ENCODE data around the gene RAD9B. TPM values are rescaled to one million over a fixed set of nuclear protein-coding genes. Genes with fewer than 3 reads are reported as not detected.
"Not testable (repeated sequence)": the region's sequence is repeated elsewhere in the genome, so short reads cannot be mapped to it uniquely, and the experiment has no call there.

Gene RAD9B
- polyA plus RNA-seq, 1 experiment, result 0.26 TPM

DNA sequence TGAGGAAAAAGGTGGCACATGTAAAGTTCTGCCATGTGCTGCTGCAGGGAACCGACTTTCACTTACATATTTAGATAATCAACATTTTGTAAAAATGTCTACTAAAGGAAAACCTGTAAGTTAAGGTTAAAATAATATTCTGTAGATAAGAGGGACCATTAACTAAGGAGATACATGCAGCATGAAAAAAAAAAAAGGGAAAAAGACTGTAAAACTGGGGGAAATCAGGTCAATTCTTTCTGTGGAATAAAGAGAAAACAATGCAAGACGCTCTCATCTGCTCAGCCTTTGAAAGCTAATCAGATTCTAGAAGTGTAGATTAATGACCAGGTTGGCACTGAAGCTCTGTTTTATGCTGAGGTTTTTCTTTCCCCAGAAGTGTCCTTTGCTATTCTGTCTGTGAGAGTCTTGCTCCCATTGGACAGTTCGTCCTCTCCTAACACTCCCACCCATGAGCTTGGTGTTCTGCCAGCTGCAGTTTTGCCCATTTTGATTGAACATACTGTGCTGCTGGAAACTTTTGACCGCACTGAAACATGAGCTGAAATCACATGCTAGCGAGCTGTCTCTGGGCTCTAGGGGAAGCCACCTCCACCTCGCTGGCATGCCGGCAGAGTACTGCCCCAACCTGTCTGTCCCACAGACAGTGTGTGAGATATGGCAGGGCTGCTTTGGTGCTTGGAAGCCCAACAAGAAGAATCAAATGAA is 41.3 kb downstream of the RAD9B start:
- Histone ChIP-seq H3K9me3 (ENCODE audit: control insufficient read depth, insufficient read depth, low read length) (no peaks in the 10 kb centered on the region), H3K4me3 (ENCODE audit: low read depth, low read length) (no peak overlapping the region), H3K27me3 (ENCODE audit: control insufficient read depth, insufficient read depth, low read length) (no peaks in the 10 kb centered on the region), H3K27ac (ENCODE audit: low read depth, low read length) (peak overlapping the region; percentile 31)
- TF ChIP-seq, protein P1, sequence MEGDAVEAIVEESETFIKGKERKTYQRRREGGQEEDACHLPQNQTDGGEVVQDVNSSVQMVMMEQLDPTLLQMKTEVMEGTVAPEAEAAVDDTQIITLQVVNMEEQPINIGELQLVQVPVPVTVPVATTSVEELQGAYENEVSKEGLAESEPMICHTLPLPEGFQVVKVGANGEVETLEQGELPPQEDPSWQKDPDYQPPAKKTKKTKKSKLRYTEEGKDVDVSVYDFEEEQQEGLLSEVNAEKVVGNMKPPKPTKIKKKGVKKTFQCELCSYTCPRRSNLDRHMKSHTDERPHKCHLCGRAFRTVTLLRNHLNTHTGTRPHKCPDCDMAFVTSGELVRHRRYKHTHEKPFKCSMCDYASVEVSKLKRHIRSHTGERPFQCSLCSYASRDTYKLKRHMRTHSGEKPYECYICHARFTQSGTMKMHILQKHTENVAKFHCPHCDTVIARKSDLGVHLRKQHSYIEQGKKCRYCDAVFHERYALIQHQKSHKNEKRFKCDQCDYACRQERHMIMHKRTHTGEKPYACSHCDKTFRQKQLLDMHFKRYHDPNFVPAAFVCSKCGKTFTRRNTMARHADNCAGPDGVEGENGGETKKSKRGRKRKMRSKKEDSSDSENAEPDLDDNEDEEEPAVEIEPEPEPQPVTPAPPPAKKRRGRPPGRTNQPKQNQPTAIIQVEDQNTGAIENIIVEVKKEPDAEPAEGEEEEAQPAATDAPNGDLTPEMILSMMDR (IDR thresholded peaks at IDR 0.05; ENCODE audit: low read depth, low read length), result no peak
- CTCF ChIA-PET, result interaction anchor here (0.6 to 1.4 kb wide), 5 partner anchors 9 to 94 kb away, joined by 3 to 5 read pairs (median 4); partner anchors contain the start of gene ARPC3
- POLR2A ChIA-PET, result interaction anchor here (0.6 to 0.9 kb wide), 2 partner anchors 9 to 789 kb away, joined by 3 to 9 read pairs; no protein-coding TSS in a partner anchor
- no peak for DNase-seq (ENCODE audit: low read depth, low spot score)

DNA sequence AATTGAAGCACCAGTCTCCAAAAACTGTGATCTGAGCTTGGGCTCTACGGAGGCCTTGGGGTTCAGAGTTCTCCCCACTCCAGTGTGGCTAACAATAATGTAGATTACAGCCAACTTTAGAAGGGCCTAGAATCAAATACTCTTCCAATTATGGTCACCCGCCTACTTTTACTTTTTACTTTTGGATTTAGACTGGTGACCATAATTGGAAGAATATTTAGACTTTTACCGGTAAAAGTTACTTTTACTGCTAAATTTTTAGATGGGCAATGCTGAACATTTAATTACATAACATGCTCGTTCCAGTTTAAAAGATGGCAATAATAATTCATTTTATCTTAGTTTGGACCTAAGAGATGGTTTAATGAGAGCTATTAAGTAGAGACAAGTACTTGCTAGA is 41.8 kb downstream of the RAD9B start:
- CTCF ChIA-PET, result interaction anchor here (0.6 to 1.4 kb wide), 5 partner anchors 8 to 94 kb away, joined by 3 to 5 read pairs (median 4); partner anchors contain the start of gene ARPC3
- Histone ChIP-seq H3K27ac (ENCODE audit: low read depth, low read length) (peak overlapping the region; percentile 31), H3K9me3 (ENCODE audit: control insufficient read depth, insufficient read depth, low read length) (no peaks in the 10 kb centered on the region), H3K27me3 (ENCODE audit: control insufficient read depth, insufficient read depth, low read length) (no peaks in the 10 kb centered on the region), H3K4me3 (ENCODE audit: low read depth, low read length) (no peak overlapping the region)
- POLR2A ChIA-PET, result interaction anchor here (0.9 kb wide), 1 partner anchor 10 kb away, joined by 3 read pairs; no protein-coding TSS in a partner anchor
- TF ChIP-seq, protein P1 (IDR thresholded peaks at IDR 0.05; ENCODE audit: low read depth, low read length), result no peak
- no peak for DNase-seq (ENCODE audit: low read depth, low spot score)

DNA sequence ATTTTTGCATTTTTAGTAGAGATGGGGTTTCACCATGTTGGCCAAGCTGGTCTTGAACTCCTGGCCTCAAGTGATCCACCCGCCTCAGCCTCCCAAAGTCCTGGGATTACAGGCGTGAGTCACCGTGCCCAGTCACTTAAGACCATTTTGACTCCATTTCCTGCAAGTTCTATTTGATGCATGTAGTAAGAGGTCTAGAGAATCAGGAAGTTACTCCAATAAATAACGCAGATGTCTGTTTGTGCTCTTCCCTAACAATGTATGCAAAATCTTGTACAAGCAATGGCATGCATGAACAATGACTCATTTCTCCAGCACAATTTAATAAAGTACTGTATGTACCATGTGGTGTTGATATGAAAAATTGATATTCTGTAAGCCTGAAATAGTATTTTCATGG is 43.1 kb downstream of the RAD9B start:
- CTCF ChIA-PET; H3K9me3 ChIP-seq (ENCODE audit: control insufficient read depth, insufficient read depth, low read length); H3K27me3 ChIP-seq (ENCODE audit: control insufficient read depth, insufficient read depth, low read length); POLR2A ChIA-PET; H3K4me3 ChIP-seq (ENCODE audit: low read depth, low read length): not testable (repeated sequence)
- peak; percentile 62 for DNase-seq (ENCODE audit: low read depth, low spot score)
- H3K27ac ChIP-seq (ENCODE audit: low read depth, low read length), result peak overlapping the region; percentile 81

DNA sequence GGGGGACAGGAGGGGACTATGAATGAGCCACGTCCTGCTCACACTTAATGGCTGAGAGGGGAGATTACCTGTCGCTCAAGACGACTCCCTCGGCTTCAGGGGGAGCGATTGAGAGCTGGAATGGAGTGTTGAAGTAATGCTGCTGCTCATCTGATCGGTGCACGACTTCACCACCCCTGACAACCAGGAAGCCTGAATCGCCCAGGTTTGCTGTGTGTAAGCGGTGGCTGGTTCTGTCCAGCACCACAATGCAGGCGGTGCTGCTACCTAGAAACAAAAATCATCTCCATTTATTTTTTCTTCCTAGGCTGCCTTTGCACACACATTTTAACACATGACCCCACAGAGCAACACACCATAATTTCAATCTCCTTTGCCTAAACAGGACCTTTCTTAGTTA is 43.7 kb downstream of the RAD9B start:
- POLR2A ChIA-PET, result interaction anchor here (1.0 kb wide), 1 partner anchor 77 kb away, joined by 3 read pairs; the partner anchor contains the start of genes FAM216A and GPN3
- Histone ChIP-seq H3K4me3 (ENCODE audit: low read depth, low read length) (no peak overlapping the region), H3K27ac (ENCODE audit: low read depth, low read length) (peak overlapping the region; percentile 63), H3K27me3 (ENCODE audit: control insufficient read depth, insufficient read depth, low read length) (no peaks in the 10 kb centered on the region), H3K9me3 (ENCODE audit: control insufficient read depth, insufficient read depth, low read length) (no peaks in the 10 kb centered on the region)
- DNase-seq (ENCODE audit: low read depth, low spot score), result no peak
- CTCF ChIA-PET, result no interaction called here
- TF ChIP-seq, protein P1 (IDR thresholded peaks at IDR 0.05; ENCODE audit: low read depth, low read length), result no peak

DNA sequence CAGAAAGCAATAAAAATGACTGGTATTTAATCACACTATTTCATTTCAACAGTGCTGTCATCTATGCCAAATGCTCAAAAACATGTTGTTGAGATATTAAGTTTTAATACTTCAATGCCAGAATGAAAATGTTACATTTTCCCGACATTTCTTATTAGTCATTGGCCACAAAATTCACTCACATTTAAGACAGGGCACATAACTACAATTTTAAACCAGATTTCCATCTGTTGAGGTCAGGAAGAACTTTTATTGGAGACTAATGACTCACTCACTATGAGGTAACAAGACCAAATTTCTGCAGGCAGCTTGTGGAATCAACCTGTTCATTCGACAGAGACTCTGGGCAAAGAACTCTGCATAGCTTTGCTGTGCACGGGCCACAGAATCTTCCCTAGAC is 44.2 kb downstream of the RAD9B start:
- TF ChIP-seq, protein P1 (IDR thresholded peaks at IDR 0.05; ENCODE audit: low read depth, low read length), result no peak
- POLR2A ChIA-PET, result interaction anchor here (0.6 to 1.0 kb wide), 2 partner anchors 10 to 78 kb away, joined by 3 read pairs; partner anchors contain the start of genes FAM216A and GPN3
- peak; percentile 61 for DNase-seq (ENCODE audit: low read depth, low spot score)
- Histone ChIP-seq H3K27ac (ENCODE audit: low read depth, low read length) (no peak overlapping the region), H3K4me3 (ENCODE audit: low read depth, low read length) (no peak overlapping the region), H3K27me3 (ENCODE audit: control insufficient read depth, insufficient read depth, low read length) (no peaks in the 10 kb centered on the region), H3K9me3 (ENCODE audit: control insufficient read depth, insufficient read depth, low read length) (no peaks in the 10 kb centered on the region)
- CTCF ChIA-PET, result no interaction called here
